DOHH2 (cell line): ENCODE data around the gene GOLGA2.

Experiments used
- CTCF ChIP-seq: fragments of 200-600 bp; sonication (generic); IDR thresholded peaks from one replicate; pipeline ENCODE4 v1.5.1; 2014; ENCODE audit warnings: antibody characterized with exemption, mild to moderate bottlenecking, low read depth, low read length; ENCODE audit not compliant: poor library complexity, severe bottlenecking
- EZH2phosphoT487 ChIP-seq: fragments of 200-600 bp; sonication (generic); IDR thresholded peaks from 2 replicates; pipeline ENCODE4 v1.6.1; 2017; ENCODE audit warnings: borderline replicate concordance, mild to moderate bottlenecking, antibody characterized with exemption, low read length, moderate library complexity, mixed read lengths

GRCh38 chr9:128288273-128289004 is 12.6 kb upstream of the GOLGA2 start:
- TF ChIP-seq EZH2phosphoT487 = no peak
- TF ChIP-seq CTCF = no peak
